Lower leg skin (tissue), 4 donors: Measurements from ENCODE around the gene PCGF2. TPM values are rescaled to one million over a fixed set of nuclear protein-coding genes. Genes with fewer than 3 reads are reported as not detected.
A peak's percentile ranks its signal among the peaks of the same experiment; 100 is the strongest.

Experiments
- DNase-seq, 2 donors: peaks; one replicate each; pipeline ENCODE4 v3.0.0-alpha.2; 2019; ENCODE audit warnings: low spot score in 2 of 2
- H3K4me3 ChIP-seq: fragments of 200-600 bp; sonication (generic); 2 replicates; pipeline ENCODE4 v1.5.1; 2017; ENCODE audit warnings: mild to moderate bottlenecking, low read depth; ENCODE audit not compliant: poor library complexity, severe bottlenecking
- POLR2A ChIP-seq, 2 donors: fragments of 450-650 bp; IDR thresholded peaks; one replicate each; pipeline ENCODE4 v1.6.1; 2016 to 2017; ENCODE audit warnings: antibody characterized with exemption in 2 of 2, mild to moderate bottlenecking in 1 of 2, moderate library complexity in 1 of 2
- WGBS, 2 donors: methylation state at CpG; one replicate each; pipeline ENCODE4 v1.1.5; 2018; 5-methylcytosine and 5-hydroxymethylcytosine counted together
- intact Hi-C: fragments of 100-400 bp; cut with DNase I; formaldehyde crosslinking; loops from one replicate; pipeline ENCODE4 v1.15.0; 2023; ENCODE audit warnings: low total_unique reads
- total RNA-seq, 4 donors: library from RNA; depleted of rRNA; stranded (reverse); fragments of >200 nt; gene quantifications; one replicate each; pipeline ENCODE4 v1.1.0, GENCODE V29; 2016
- TF ChIP-seq, protein P1 (sequence below), 3 donors: fragments of 450-650 bp; IDR thresholded peaks; one replicate each; pipeline ENCODE4 v1.5.1; 2016; ENCODE audit warnings: antibody characterized with exemption in 3 of 3, mild to moderate bottlenecking in 3 of 3, moderate library complexity in 2 of 3

The PCGF2 gene
- total RNA-seq, 4 donors from 2014 or later, result 7.5 to 11.4 (median 8.6) TPM

- intact Hi-C loops, result no loop called here
- DNase-seq, result peak in 1 of 2 donors; percentile 67
- TF ChIP-seq, protein P1, sequence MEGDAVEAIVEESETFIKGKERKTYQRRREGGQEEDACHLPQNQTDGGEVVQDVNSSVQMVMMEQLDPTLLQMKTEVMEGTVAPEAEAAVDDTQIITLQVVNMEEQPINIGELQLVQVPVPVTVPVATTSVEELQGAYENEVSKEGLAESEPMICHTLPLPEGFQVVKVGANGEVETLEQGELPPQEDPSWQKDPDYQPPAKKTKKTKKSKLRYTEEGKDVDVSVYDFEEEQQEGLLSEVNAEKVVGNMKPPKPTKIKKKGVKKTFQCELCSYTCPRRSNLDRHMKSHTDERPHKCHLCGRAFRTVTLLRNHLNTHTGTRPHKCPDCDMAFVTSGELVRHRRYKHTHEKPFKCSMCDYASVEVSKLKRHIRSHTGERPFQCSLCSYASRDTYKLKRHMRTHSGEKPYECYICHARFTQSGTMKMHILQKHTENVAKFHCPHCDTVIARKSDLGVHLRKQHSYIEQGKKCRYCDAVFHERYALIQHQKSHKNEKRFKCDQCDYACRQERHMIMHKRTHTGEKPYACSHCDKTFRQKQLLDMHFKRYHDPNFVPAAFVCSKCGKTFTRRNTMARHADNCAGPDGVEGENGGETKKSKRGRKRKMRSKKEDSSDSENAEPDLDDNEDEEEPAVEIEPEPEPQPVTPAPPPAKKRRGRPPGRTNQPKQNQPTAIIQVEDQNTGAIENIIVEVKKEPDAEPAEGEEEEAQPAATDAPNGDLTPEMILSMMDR (IDR thresholded peaks at IDR 0.05), result no peak
- TF ChIP-seq POLR2A (IDR thresholded peaks at IDR 0.05), result no peak
- 33 to 43% methylated on average over 21 to 22 of the region's 22 CpGs for WGBS, 2 donors
- no peak overlapping the region for H3K4me3 ChIP-seq
Observed at GRCh38 chr17:38742411-38743308, 5.5 kb downstream of the PCGF2 start.

- intact Hi-C loops, result no loop called here
- 21 to 26% methylated on average over 7 of the region's 7 CpGs for WGBS, 2 donors
- no peak for DNase-seq
- H3K4me3 ChIP-seq, result no peak overlapping the region
- no peak for TF ChIP-seq POLR2A (IDR thresholded peaks at IDR 0.05)
- TF ChIP-seq, protein P1 (IDR thresholded peaks at IDR 0.05), result no peak
Observed at GRCh38 chr17:38741921-38742410, 6.2 kb downstream of the PCGF2 start.

- H3K4me3 ChIP-seq, result no peak overlapping the region
- TF ChIP-seq, protein P1 (IDR thresholded peaks at IDR 0.05), result no peak
- intact Hi-C loops, result no loop called here
- DNase-seq, result no peak
- WGBS, 2 donors, result 59 to 66% methylated on average over 5 of the region's 5 CpGs
Observed at GRCh38 chr17:38741461-38741860, 6.7 kb downstream of the PCGF2 start.

DNA sequence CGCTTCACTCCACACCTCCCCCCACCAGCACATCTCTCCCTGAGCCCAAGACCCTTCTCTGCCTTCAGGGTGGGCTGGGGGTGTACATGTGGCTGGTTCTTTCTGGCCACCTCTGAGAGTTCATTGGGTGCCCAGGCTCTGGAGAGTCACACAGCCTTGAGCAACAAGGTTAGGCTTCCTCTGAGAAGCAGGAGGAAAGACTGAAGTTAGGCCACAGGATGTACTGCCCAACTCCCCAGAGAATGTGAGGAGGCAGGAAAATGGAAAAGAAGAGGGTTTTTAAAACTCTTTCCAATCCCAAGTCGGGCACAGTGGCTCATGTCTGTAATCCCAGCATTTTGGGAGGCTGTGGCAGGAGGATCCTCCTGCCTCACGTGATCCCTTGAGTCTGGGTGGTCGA is 7.3 kb downstream of the PCGF2 start:
- intact Hi-C loops, result no loop called here
- DNase-seq, result no peak
- TF ChIP-seq, protein P1 (IDR thresholded peaks at IDR 0.05), result no peak
- TF ChIP-seq POLR2A (IDR thresholded peaks at IDR 0.05), result no peak
- 70 to 85% methylated on average over 4 of the region's 4 CpGs for WGBS, 2 donors
- no peak overlapping the region for H3K4me3 ChIP-seq

DNA sequence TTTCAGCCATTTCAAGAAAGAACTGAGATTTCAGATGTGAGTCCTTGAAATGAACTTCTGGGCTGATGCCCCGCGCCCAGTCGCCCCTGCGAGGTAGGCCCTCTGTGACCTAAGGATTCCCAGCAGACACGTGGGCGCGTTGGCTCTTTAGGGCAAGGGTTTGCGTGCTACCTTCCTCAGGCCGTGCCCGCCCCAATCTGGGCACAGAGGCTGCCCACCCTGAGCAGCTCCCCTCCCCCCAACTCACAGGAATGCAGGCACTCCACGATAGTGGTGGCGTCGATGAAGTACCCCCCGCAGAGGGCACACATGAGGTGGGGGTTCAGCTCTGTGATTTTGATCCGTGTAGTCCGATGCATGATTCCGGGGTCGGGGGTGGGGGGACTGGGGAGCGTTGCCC is 8.1 kb downstream of the PCGF2 start:
- H3K4me3 ChIP-seq, result no peak overlapping the region
- WGBS, 2 donors, result 90 to 91% methylated on average over 18 to 19 of the region's 19 CpGs
- intact Hi-C loops, result no loop called here
- no peak for TF ChIP-seq POLR2A (IDR thresholded peaks at IDR 0.05)
- TF ChIP-seq, protein P1 (IDR thresholded peaks at IDR 0.05), result no peak
- DNase-seq, result no peak
